ENCODE results near the gene FBXL22. TPM values are rescaled to one million over a fixed set of nuclear protein-coding genes. Genes with fewer than 3 reads are reported as not detected.

FBXL22 gene
- total RNA-seq, 1 experiment from 2014 or later: 0.49 TPM

DNA sequence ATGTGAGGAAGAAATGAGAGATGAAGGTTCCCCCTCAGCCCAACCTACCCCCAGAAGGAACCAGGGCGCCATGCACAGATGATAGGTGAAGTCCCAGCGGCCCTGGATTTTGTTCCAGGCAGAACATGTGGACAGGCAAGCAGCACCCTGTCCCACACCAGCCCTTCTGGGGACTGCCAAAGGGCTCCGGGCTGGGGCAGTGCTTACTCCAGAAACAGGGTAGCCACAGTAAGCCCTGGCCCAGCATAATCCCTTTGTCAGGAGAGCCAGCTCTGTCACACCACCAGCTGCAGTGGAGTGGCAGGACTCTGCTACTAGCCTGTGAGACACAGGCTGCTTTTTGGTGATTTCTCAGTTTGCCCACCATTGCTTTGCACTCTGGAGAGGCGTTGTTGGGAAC, 6.3 kb downstream of the FBXL22 start:
- H4K20me1 ChIP-seq (ENCODE audit: insufficient read depth): no peaks in the 10 kb centered on the region
- ChIA-PET POLR2A (no interaction called here), RAD21 (ENCODE audit: low non-redundant PET in 1 of 2, low total read pairs in 2 of 2, uncharacterized antibody in 2 of 2, unreplicated experiment in 2 of 2) (no interaction called here), CTCF (no interaction called here)
- intact Hi-C loops (cut with micrococcal nuclease): no loop called here
- H3K9ac ChIP-seq (ENCODE audit: low read length): no peak overlapping the region
- H3K36me3 ChIP-seq (ENCODE audit: control insufficient read depth in 1 of 2, insufficient read depth in 2 of 2, low read length in 2 of 2): no peaks in the 10 kb centered on the region
- no peak overlapping the region for H3K4me2 ChIP-seq (ENCODE audit: low read length)
- BruUV-seq (replicated peaks): no TSS peak
- H3K9me2 ChIP-seq (ENCODE audit: insufficient read depth): no peaks in the 10 kb centered on the region
- TF ChIP-seq EGR1 (IDR thresholded peaks at IDR 0.05; ENCODE audit: low read depth) (no peak), RAD21 (IDR thresholded peaks at IDR 0.05; ENCODE audit: low read depth) (no peak), ZFX (IDR thresholded peaks at IDR 0.05) (no peak), SIN3A (IDR thresholded peaks at IDR 0.05; ENCODE audit: low read depth) (no peak), POLR2A (IDR thresholded peaks at IDR 0.05; ENCODE audit: borderline replicate concordance, extremely low read depth, insufficient read depth, insufficient read length) (no peak), CEBPB (IDR thresholded peaks at IDR 0.05; ENCODE audit: low read depth) (no peak), TCF7L2 (IDR thresholded peaks at IDR 0.05; ENCODE audit: borderline replicate concordance, extremely low read depth, insufficient read depth, insufficient read length) (no peak), SP1 (IDR thresholded peaks at IDR 0.05; ENCODE audit: low read depth) (no peak), ZNF274 (IDR thresholded peaks at IDR 0.05; ENCODE audit: low read depth, low read length) (no peak), SRF (IDR thresholded peaks at IDR 0.05; ENCODE audit: low read depth) (no peak), CBX3 (IDR thresholded peaks at IDR 0.05; ENCODE audit: low read depth) (no peak), ELF1 (IDR thresholded peaks at IDR 0.05; ENCODE audit: borderline replicate concordance, low read depth) (no peak), JUND (IDR thresholded peaks at IDR 0.05) (no peak), EZH2 (IDR thresholded peaks at IDR 0.05) (no peak)
- TF ChIP-seq, protein P1, sequence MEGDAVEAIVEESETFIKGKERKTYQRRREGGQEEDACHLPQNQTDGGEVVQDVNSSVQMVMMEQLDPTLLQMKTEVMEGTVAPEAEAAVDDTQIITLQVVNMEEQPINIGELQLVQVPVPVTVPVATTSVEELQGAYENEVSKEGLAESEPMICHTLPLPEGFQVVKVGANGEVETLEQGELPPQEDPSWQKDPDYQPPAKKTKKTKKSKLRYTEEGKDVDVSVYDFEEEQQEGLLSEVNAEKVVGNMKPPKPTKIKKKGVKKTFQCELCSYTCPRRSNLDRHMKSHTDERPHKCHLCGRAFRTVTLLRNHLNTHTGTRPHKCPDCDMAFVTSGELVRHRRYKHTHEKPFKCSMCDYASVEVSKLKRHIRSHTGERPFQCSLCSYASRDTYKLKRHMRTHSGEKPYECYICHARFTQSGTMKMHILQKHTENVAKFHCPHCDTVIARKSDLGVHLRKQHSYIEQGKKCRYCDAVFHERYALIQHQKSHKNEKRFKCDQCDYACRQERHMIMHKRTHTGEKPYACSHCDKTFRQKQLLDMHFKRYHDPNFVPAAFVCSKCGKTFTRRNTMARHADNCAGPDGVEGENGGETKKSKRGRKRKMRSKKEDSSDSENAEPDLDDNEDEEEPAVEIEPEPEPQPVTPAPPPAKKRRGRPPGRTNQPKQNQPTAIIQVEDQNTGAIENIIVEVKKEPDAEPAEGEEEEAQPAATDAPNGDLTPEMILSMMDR (IDR thresholded peaks at IDR 0.05 in 2 of 3, conservative IDR thresholded peaks at IDR 0.05 in 1 of 3; ENCODE audit: borderline replicate concordance in 1 of 3, insufficient read depth in 1 of 3, low read depth in 2 of 3, low read length in 2 of 3): no peak
- TF ChIP-seq, protein P2, sequence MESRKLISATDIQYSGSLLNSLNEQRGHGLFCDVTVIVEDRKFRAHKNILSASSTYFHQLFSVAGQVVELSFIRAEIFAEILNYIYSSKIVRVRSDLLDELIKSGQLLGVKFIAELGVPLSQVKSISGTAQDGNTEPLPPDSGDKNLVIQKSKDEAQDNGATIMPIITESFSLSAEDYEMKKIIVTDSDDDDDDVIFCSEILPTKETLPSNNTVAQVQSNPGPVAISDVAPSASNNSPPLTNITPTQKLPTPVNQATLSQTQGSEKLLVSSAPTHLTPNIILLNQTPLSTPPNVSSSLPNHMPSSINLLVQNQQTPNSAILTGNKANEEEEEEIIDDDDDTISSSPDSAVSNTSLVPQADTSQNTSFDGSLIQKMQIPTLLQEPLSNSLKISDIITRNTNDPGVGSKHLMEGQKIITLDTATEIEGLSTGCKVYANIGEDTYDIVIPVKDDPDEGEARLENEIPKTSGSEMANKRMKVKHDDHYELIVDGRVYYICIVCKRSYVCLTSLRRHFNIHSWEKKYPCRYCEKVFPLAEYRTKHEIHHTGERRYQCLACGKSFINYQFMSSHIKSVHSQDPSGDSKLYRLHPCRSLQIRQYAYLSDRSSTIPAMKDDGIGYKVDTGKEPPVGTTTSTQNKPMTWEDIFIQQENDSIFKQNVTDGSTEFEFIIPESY (IDR thresholded peaks at IDR 0.05; ENCODE audit: extremely low read depth, insufficient replicate concordance, low read length): no peak
- TF ChIP-seq, protein P3, sequence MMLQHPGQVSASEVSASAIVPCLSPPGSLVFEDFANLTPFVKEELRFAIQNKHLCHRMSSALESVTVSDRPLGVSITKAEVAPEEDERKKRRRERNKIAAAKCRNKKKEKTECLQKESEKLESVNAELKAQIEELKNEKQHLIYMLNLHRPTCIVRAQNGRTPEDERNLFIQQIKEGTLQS (IDR thresholded peaks at IDR 0.05): no peak
- TF ChIP-seq, protein P4, sequence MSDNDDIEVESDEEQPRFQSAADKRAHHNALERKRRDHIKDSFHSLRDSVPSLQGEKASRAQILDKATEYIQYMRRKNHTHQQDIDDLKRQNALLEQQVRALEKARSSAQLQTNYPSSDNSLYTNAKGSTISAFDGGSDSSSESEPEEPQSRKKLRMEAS (IDR thresholded peaks at IDR 0.05): no peak
- H3K27me3 ChIP-seq (ENCODE audit: insufficient read depth, low read length): no peaks in the 10 kb centered on the region
- H2AFZ ChIP-seq (ENCODE audit: low read depth, low read length, poor library complexity, severe bottlenecking): no peak overlapping the region
- H3K27ac ChIP-seq (ENCODE audit: low read depth, low read length): no peak overlapping the region
- H3K4me1 ChIP-seq (ENCODE audit: control insufficient read depth in 1 of 2, insufficient read depth in 2 of 2, low read length in 2 of 2): peaks cover 12 to 31% of the 10 kb centered on the region in 2 experiments; a peak in 3 of 4 replicates
- H3K4me3 ChIP-seq (replicated peaks in 1 of 2; ENCODE audit: low read depth in 1 of 2, low read length in 2 of 2): no peak overlapping the region
- no peaks in the 10 kb centered on the region for H3K9me3 ChIP-seq (ENCODE audit: control insufficient read depth in 1 of 2, insufficient read depth in 1 of 2, low read depth in 1 of 2, low read length in 2 of 2)
- no peaks in the 10 kb centered on the region for H3K79me2 ChIP-seq (ENCODE audit: insufficient read depth, low read length)
- DNase-seq (ENCODE audit: low read depth, low spot score) (no peak), ATAC-seq (no peak)

Measured in HCT116 (cell line).